ENCODE results near the gene PARD6G. TPM values are rescaled to one million over a fixed set of nuclear protein-coding genes. Genes with fewer than 3 reads are reported as not detected.
A peak's percentile ranks its signal among the peaks of the same experiment; 100 is the strongest.

Gene PARD6G
- polyA plus RNA-seq, 5 donors: 17.7 to 20.4 (median 19.1) TPM

DNA sequence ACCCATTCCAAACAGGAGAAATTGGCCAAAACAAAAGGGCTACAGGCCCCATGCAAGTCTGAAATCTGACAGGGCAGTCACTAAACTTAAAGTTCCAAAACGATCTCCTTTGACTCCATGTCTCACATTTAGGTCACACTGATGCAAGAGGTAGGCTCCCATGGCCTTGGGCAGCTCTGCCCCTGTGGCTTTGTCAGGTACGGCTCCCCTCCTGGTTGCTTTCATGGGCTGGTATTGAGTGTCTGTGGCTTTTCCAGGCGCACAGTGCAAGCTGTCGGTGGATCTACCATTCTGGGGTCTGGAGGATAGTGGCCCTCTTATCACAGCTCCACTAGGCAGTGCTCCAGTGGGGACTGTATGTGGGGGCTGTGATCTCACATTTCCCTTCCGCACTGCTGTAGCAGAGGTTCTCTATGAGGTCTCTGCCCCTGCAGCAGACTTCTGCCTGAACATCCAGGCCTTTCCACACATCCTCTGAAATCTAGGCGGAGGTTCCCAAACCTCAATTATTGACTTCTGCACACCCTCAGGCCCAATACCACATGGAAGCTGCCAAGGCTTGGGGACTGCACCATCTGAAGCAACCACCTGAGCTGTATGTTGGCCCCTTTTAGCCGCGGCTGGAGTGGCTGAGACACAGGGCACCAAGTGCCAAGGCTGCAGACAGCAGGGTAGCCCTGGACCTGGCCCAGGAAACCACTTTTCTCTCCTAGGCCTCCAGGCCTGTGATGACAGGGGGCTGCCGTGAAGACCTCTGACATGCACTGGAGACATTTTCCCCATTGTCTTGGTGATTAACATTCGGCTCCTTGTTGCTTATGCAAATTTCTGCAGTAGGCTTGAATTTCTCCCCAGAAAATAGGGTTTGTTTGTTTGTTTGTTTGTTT is 28.7 kb downstream of the PARD6G start:
- no peak for DNase-seq

DNA sequence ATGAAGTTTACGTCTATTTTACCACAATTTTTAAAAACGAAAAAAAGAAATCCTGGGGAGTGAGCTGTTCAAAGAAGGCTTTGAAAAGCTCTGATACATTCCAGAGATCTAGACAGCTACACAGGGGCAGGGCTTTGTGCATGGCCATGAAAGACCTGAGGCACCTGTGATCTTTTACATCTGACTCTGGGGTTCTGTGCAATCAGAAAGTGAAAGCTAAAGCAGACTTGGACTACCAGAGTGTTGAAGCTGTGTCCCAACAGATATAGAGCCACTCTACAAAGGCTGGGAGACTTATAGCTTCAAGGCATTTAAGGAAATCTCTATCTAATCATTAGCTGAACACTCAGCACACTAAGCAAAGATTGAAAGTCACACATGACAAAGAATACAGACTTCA is 34.1 kb downstream of the PARD6G start:
- DNase-seq: no peak

DNA sequence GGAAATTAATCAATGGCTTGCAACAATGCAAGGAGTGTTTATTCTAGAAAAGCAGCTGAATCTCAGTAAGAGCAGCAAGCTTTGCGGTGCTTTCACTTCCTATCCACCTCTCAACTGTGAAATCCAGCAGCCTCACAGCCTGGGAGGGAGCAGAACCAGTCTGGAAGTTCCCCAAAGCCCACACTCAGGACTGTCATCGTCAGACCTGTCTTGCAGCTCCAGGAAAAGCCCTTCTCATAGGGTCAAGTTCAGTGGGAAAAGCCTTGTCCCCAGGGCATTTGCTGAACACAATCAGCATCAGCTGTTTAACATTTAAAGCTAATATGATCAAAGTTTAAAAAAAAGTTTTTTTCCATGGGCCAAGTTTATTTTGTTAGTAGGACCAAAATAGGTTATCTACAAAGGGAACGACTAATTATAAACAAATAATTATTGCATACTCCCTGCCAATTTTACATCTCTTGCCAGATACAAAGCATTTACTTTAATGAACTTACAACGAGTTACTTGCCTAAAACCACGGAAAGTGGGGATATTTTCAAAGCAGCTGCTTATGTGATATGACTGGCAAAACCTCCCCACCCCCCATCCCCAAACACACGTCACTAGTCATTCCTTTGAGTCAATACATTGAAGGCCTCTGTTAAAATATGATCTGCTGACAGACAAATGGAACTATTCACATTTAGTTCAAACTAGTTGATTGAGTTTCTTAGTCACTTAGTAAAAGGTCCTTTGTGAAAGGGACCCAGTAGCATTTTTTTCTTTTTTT is 36.8 kb downstream of the PARD6G start:
- DNase-seq: peak in 1 of 2 donors; percentile 54

DNA sequence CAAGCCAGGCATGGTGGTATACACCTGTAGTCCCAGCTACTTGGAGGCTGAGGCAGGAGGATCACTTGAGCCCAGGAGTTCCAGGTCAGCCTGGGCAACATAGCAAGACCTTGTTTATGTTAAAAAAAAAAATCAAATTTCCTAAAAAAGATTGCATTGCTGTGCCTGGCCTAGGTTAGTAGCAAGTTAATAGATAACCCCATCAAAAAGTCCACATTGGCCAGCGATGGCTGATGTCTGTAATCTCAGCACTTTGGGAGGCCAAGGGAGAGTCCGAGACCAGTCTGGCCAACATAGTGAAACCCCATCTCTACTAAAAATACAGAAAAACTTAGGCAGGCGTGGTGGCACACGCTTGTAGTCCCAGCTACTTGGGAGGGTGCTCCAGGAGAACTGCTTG is 38.7 kb downstream of the PARD6G start:
- no peak for DNase-seq

DNA sequence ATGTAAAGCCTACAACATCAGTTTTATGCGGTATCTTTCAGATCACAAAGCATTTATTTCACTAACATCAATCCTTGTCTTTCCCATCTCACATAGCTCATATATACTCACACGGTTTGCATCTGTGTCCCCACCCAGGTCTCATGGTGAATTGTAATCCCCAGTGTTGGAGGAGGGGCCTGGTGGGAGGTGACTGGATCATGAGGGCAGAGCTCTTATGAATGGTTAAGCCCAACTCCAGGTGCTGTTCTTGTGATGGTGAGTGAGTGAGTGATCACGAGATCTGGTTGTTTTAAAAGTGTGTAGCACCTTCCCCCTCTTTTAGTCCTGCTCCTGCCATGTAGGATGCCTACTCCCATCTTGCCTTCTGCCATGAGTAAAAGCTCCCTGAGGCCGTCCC is 42.0 kb downstream of the PARD6G start:
- DNase-seq: no peak

DNA sequence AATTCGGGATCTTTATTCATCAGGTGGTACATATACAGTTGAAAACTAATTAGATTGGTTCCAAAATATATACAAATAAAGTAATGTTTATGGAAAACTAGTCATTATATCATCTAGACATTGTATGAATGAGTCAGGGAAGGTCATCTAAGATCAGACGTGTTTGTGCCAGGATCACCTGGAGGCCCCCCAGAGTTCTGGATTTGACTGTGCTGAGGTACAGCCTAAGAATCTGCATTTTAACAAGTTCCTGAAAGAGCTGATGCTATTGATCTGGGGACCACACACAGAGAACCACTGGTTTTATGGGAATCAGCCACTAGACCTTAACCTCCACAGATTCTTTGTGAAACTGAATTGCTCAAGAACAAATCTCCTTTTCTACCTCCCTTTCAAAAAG is 43.2 kb downstream of the PARD6G start:
- no peak for DNase-seq

DNA sequence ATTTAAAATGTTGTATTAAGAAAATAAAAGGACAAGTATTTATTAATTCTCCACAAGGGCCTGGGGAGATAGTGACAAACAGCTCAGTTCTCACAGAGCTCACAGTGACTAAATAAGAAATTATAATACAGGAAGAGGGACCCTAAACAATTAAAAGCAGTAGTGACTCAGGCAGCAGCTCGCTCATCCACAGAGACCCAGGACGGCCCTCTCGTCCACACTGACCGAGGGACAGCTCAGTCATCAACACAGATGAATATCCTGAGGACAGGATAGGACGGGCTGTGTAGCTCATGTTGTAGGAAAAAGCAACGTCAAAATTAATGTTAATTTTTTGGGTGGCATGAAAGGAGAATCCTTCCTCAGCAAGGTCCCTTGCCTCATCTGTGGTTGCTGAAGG is 44.1 kb downstream of the PARD6G start:
- no peak for DNase-seq

DNA sequence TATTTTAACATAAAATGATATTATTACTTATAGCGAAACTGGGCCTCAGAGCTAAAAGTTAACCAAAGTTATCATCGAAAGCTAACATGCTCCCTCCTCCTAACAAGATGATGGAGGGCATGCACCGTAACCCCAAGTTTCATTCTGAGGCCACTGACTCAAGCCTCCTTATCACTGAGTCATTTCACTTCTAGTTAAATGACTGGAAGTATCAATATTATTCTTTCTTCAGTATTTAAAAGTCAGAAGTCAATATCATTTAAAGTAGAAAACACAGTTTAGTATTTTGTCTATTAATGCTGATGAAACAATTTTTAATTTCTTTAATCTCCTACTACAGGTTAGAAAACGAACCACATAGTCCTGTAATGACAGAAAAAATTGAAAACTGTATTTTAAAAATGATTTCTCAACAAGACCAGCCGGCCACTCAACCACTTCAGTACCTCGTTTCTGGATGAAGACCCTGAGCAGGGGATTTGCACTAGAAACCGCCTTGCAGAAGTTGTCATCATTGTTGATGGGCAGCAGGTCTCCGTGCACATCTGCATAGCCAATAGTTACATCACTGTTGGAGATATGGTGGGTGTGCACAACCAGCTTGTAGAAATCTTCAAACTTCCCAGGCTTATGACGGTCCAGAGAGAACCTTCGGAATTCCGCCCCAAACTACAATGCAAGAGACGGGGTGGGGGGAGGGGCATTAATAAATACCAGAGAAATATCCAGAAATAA is 44.9 kb downstream of the PARD6G start:
- DNase-seq: no peak

DNA sequence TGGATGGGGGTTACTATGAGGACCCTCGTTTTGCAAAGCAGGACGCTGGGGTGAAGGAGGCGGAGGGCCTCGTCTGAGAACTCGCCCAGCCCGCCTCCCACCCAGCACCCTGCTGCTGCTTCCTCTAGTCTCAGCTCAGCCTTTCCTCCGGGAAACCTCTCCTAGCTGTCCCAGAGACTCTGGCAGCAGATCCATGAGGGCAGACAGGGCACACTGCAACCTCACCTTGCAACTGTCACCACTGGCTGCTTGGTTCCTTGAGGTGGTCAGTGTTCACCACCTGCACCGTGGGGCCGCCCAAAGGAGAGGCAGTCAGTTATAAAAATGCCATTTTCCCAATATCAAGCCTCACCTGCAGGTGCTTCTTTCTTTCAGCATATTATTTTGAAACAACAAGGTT is 45.6 kb downstream of the PARD6G start:
- no peak for DNase-seq

DNA sequence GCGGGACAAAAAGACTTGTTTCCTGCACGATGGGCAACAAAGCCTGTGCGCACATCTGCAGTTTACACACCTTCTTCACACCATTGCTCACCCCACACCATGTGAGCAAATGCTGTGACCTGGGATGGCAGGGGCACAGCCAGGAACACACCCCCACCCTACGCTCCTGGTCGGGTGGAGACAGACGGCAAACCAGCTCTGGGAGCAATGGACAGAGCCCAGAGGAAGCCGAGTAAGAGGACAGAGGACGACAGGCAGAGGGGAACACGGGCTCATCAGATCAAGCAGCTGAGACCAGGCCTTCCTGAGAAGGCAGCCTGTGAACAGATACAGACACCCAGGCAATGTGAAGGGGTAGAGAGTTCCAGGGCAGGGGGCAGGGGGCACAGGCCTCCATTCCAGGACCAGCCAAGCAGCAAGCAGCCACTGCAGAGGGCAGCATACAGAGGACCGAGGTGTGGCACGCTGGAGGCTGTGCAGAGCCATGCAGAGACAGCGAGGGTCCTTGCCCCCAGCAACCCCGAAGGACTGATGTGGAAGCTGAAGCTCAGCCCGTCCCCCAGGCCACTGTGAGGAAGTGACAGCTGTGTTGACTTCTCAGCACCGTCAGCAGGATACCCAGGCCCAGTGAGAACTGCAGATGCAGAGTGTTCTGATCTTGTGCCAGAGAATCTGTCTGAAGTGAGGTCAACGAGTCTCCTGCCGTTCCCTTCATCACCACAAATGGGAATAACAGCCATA is 46.2 kb downstream of the PARD6G start:
- DNase-seq: peak in 1 of 2 donors; percentile 70

DNA sequence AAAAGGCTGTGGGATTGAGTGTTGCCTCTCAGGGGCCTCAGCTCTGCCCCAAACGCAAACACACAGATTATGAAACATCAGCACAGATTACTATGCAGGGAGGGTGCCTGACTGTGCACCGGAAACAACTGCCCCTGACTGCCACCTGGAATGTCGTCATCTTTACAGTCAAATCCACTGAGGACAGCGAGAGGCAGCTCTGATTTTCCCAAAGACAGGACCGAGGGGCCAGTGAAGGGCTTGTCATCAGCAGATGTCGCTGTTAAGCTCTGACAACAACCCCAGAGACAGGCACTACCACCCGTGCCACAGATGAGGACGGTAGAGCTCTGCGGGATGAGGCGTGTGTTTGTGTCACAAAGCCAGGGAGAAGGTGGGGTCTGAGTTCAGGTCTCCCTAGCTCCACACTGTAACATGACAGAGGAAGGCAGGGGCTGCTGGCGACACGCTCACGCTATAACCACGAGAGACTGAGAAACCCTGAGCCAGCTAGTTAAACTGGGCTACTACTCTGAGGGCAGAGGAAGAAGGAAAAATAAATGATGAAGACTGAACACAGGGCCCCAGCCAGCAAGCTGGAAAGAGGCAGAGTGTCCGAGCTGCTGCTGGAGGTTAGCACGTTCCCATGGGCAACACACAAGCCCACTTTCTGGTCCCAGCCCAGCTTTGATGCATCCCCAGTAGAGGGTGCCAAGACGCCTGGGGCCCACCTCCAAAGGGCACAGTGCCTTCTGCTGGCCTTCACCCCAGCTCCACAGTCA is 47.0 kb downstream of the PARD6G start:
- DNase-seq: peak in 1 of 2 donors; percentile 29

DNA sequence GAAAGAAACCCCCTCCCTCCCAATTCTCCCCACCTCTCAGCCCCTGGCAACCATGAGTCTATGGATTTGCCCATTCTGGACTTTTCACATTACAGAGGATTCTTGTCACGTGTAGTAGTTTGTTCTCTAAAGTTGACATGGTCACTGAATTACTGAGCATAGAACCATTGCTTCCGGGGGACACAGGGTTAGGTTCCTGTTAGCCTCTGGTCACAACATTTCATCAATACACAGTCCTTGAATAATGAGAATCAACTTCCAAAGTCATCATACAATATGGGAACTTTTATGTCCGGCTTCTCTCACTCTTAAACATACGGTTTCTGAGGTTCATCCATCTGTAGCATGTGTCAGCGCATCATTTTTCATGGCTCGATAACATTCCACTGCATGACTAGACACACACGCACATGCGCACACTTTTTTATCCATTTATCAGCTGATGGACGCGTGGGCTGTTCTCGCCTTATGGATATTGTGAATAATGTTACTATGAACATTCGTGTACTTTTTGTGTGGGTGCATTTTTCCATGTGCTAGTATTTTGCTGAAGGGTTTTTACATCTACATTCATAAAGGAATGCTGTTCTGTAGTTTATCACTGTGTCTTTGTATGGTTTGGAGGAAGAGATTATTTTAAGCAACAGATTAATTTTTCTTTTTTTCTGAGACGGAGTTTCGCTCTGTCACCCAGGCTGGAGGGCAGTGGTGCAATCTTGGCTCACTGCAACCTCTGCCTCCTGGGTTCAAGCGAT is 48.1 kb downstream of the PARD6G start:
- no peak for DNase-seq

DNA sequence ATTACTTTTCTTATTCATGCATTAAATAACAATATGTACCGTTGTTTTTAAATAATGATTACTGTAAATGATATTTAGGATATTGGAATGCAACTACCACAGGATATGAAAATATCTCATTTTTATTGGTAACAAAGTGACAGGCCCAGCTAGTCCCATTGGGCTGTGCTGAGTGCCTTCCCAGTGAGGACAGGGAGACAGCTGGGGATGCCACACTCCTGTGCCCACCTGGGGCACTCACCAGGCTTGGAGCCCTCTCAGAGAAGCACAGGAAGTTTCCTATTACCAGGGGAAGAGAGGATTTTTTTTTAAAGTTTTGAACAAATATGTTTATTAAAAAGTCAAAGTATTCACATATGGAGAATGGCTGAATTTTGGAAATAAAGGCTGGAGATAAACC is 48.9 kb downstream of the PARD6G start:
- DNase-seq: no peak

DNA sequence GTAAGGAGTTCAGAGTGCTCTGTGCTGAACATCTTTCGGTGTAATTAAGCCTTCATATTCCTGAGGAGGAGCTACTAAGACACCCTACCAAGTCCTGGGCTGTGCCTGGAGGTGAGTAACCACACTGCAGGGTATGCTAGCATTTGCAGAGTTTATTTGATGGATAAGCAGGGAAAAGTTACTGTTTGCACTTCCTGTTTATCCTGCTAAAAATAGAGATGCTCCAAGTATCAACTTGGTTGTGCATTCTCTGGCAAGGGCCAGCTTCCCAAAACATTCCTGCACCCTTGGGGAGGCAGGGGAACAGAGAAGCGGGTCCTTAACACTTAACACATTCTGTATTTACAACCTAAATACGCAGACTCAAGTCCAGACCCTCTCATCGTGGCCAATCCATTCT is 49.8 kb downstream of the PARD6G start:
- no peak for DNase-seq

DNA sequence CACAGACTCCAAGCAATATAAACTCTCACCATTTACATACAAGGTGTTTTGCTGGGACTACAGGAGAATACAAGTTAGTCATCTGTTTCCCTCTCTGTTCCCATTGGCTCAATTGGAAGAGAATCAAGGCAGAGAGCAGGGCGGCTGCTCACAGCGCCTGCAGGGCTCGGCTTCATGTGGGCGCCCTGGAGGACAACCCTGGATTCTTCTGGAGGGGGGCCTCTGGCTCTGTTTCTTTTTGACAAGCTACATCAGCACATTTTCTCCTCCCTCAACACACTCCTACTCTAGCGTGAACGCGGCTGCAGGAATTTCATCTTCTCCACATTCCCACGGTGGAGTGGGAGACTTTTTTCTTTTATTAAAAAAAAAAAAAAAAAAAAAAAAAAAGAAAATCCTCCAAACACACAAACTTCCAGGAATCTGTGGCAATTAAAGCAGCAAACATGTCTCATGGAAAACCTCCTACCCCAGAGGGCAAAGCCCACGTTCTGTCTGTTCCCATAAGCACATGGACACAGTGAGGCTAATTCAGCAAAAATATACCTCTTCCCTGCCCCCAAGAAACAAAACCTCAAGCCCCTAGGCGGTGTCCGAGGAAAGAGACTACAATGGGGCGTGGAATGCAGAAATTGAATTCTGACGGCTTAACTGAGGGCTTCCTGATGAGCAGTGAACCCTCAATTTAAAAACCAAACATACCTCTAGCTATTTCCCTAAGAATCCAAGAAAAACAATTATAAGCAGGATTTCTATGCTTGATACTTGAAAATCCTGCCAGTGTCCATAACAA is 50.6 kb downstream of the PARD6G start:
- DNase-seq: peak in 1 of 2 donors; percentile 22

DNA sequence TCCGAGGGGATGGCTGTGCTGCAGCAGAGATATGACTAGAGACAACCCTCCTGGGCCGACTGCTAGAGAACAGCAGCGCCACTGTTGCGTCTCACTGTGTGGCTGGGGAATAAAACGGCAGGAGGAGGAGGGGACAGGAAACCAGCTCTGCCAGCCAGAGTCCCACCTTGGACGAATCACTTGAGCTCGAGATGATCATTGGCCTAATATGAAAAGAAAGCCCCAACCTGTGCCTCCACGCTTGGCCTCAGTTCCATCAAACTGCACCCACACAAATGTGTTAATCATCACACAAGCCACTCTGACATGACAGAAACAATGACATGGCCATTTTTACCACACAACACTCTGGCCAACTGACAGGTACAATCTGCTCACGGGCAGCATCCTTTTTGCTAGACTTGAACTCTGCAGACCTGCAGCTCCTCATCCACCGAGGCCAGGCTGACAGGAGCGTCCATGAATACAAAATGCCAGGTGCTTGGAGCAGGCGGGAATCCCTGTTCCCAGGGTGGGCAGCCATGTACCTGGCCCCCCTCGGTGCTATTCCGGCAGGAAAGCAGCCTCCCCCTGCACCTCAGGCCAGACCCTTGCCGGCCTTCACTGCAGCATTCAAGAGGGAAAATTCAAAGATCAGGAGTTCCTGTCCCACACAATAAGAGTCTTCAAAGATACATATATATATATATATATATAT is 52.3 kb downstream of the PARD6G start:
- DNase-seq: no peak

DNA sequence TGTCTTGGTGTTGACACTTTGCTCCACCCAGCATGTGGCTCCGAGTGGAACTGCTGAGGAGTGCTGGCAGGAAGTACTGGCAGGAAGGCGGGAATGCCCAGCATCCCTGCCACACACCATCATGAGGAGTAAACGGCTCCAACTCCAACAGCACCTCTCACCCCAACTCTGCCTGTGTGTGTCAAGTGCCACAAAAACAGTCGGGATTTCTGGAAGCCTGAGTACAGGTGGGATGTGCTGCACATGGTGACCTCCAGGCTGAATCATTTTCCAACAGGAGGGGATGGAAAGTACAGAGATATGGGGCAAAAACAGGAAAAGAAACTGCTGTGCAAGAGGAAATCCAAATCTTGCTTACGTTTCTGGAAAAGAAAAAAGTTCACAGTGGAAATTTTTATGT is 53.6 kb downstream of the PARD6G start:
- no peak for DNase-seq

DNA sequence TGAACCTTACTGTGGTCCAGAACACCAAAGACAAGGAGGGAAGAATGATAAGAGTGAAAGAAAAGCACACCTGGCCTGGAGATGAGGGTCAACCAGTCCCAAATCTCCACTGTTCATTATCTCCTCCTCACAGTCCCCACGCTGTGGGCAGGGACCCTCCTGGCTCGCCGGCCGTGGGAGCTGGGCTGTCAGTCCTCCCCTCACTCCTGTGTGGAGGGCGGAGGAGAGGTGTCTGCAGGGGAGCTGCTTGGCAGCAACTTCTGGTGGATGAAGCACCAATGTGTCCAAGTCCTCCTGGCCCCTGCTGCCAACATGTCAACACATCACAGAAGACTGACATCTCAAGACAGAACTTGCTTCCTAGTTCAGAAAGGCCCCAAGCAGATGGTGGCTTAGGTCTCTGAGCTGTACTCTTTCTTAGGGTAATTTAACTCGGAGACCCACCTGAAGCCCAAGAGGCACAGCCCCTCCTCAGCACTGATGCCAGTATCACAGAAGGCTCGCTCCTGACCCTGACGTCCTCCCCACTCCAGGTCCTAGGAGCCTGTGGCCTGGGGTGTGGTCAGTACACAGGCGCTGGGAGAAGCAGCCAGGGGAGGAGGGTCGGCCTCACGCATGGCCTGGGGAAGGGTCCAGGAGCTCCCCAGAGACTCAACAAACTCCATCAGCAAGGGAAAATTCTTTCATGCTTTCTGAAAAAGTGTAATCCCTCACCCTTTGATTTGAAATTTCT is 54.5 kb downstream of the PARD6G start:
- DNase-seq: no peak

All from right lung (tissue), 5 donors.